ENCODE measurements around the gene ZNF562.

ZNF562 gene

GRCh38 chr19:9608912-9609311, 66.0 kb downstream of the ZNF562 start:
- Histone ChIP-seq H2BK12ac (ENCODE audit: low read length) (no peak overlapping the region), H4K91ac (ENCODE audit: low read depth, low read length, poor library complexity) (no peak overlapping the region), H3K27ac (replicated peaks; ENCODE audit: low read length) (no peak overlapping the region), H3K4me2 (ENCODE audit: insufficient read depth, low read length, poor library complexity, severe bottlenecking) (no peak overlapping the region), H3K36me3 (replicated peaks in 1 of 2; ENCODE audit: control insufficient read depth in 2 of 2, insufficient read depth in 2 of 2, low read length in 2 of 2) (peaks cover 48 to 69% of the 10 kb centered on the region in 2 donors), H3K4me1 (ENCODE audit: control insufficient read depth in 2 of 2, insufficient read depth in 1 of 2, low read depth in 1 of 2, low read length in 2 of 2) (no peaks in the 10 kb centered on the region), H4K8ac (ENCODE audit: low read depth, low read length) (no peak overlapping the region), H3K4ac (ENCODE audit: low read length) (no peak overlapping the region), H3K14ac (ENCODE audit: low read length) (no peak overlapping the region), H2BK5ac (ENCODE audit: low read length) (no peak overlapping the region), H3K18ac (ENCODE audit: low read length) (no peak overlapping the region), H2AFZ (ENCODE audit: low read length) (no peak overlapping the region), H3K4me3 (ENCODE audit: low read length in 2 of 2) (no peak overlapping the region), H3K9me3 (replicated peaks in 1 of 2; ENCODE audit: control insufficient read depth in 2 of 2, insufficient read depth in 1 of 2, low read depth in 1 of 2, low read length in 2 of 2) (peaks cover 18 to 53% of the 10 kb centered on the region in 2 donors), H2BK120ac (ENCODE audit: low read depth, low read length) (no peak overlapping the region), H3K79me1 (ENCODE audit: low read depth, low read length) (peaks cover 3% of the 10 kb centered on the region), H3K9ac (ENCODE audit: low read depth, low read length, poor library complexity) (no peak overlapping the region), H2BK15ac (ENCODE audit: low read length) (no peak overlapping the region), H2AK5ac (ENCODE audit: low read depth, low read length) (no peak overlapping the region), H3K23ac (ENCODE audit: low read depth, low read length, poor library complexity) (no peak overlapping the region), H3K27me3 (ENCODE audit: control insufficient read depth in 3 of 3, insufficient read depth in 3 of 3, low read depth in 1 of 3, low read length in 3 of 3) (no peaks in the 10 kb centered on the region)
- WGBS, 2 donors (ENCODE audit: extremely low coverage in 2 of 2, insufficient read length in 2 of 2, insufficient replicate concordance in 1 of 2) = no CpG with 5 or more reads among the region's 5 CpGs
- DNase-seq (ENCODE audit: low spot score) = no peak

GRCh38 chr19:9597027-9597426, 77.9 kb downstream of the ZNF562 start:
- no peak overlapping the region for H2BK5ac ChIP-seq (ENCODE audit: low read length)
- H3K79me1 ChIP-seq (ENCODE audit: low read depth, low read length) = no peaks in the 10 kb centered on the region

More at GRCh38 chr19:9597027-9597426, 77.9 kb downstream of the ZNF562 start:
- no peak for DNase-seq (ENCODE audit: low spot score)
- Histone ChIP-seq H3K4ac (ENCODE audit: low read length) (no peak overlapping the region), H3K27me3 (ENCODE audit: control insufficient read depth in 3 of 3, insufficient read depth in 3 of 3, low read depth in 1 of 3, low read length in 3 of 3) (no peaks in the 10 kb centered on the region), H3K4me2 (ENCODE audit: insufficient read depth, low read length, poor library complexity, severe bottlenecking) (no peak overlapping the region), H2AFZ (ENCODE audit: low read length) (no peak overlapping the region), H3K36me3 (replicated peaks in 1 of 2; ENCODE audit: control insufficient read depth in 2 of 2, insufficient read depth in 2 of 2, low read length in 2 of 2) (no peaks in the 10 kb centered on the region), H3K23ac (ENCODE audit: low read depth, low read length, poor library complexity) (no peak overlapping the region), H2BK120ac (ENCODE audit: low read depth, low read length) (no peak overlapping the region), H2AK5ac (ENCODE audit: low read depth, low read length) (no peak overlapping the region), H3K14ac (ENCODE audit: low read length) (no peak overlapping the region), H2BK12ac (ENCODE audit: low read length) (no peak overlapping the region), H2BK15ac (ENCODE audit: low read length) (no peak overlapping the region), H3K4me3 (ENCODE audit: low read length in 2 of 2) (no peak overlapping the region), H3K18ac (ENCODE audit: low read length) (no peak overlapping the region), H4K91ac (ENCODE audit: low read depth, low read length, poor library complexity) (no peak overlapping the region), H3K4me1 (ENCODE audit: control insufficient read depth in 2 of 2, insufficient read depth in 1 of 2, low read depth in 1 of 2, low read length in 2 of 2) (no peaks in the 10 kb centered on the region), H3K9me3 (replicated peaks in 1 of 2; ENCODE audit: control insufficient read depth in 2 of 2, insufficient read depth in 1 of 2, low read depth in 1 of 2, low read length in 2 of 2) (peaks cover 4 to 9% of the 10 kb centered on the region in 2 donors), H3K9ac (ENCODE audit: low read depth, low read length, poor library complexity) (no peak overlapping the region), H4K8ac (ENCODE audit: low read depth, low read length) (no peak overlapping the region), H3K27ac (replicated peaks; ENCODE audit: low read length) (no peak overlapping the region)
- 100% methylated on average over 1 of the region's 3 CpGs; no CpG with 5 or more reads in 1 of the 2 donors for WGBS, 2 donors (ENCODE audit: extremely low coverage in 2 of 2, insufficient read length in 2 of 2, insufficient replicate concordance in 1 of 2)

Data from neuronal stem cell (in vitro differentiated cells).